Neutrophil (primary cell): ENCODE measurements around the gene GNA14.
"Not testable (repeated sequence)": the region's sequence is repeated elsewhere in the genome, so short reads cannot be mapped to it uniquely, and the experiment has no call there.

Source experiments
- H3K27ac ChIP-seq: fragments of 200-600 bp; sonication (generic); 2 replicates; pipeline ENCODE4 v1.5.1; 2016; ENCODE audit warnings: mild to moderate bottlenecking, moderate library complexity
- H3K27me3 ChIP-seq: fragments of 200-600 bp; sonication (generic); 2 replicates; pipeline ENCODE4 v1.6.0; 2016; ENCODE audit warnings: mild to moderate bottlenecking
- H3K36me3 ChIP-seq: fragments of 200-600 bp; sonication (generic); 2 replicates; pipeline ENCODE4 v1.5.1; 2017
- H3K4me1 ChIP-seq, 2 experiments: fragments of 200-600 bp in 1 of 2; sonication (generic) in 1 of 2; 1 replicate in 1 of 2; 2 replicates in 1 of 2; pipeline versions ENCODE4 v1.5.1 to v1.6.1; 2013 to 2016; ENCODE audit warnings: low read depth in 1 of 2, low read length in 1 of 2, mild to moderate bottlenecking in 1 of 2, moderate library complexity in 1 of 2; ENCODE audit not compliant: control insufficient read depth in 1 of 2, insufficient read depth in 1 of 2
- H3K4me3 ChIP-seq, 2 experiments: fragments of 200-600 bp in 1 of 2; sonication (generic) in 1 of 2; 1 replicate in 1 of 2; 2 replicates in 1 of 2; pipeline ENCODE4 v1.5.1; 2013 to 2016; ENCODE audit warnings: low read depth in 1 of 2, low read length in 1 of 2, mild to moderate bottlenecking in 1 of 2, moderate library complexity in 1 of 2
- H3K9me3 ChIP-seq: fragments of 200-600 bp; sonication (generic); 2 replicates; pipeline ENCODE4 v1.5.1; 2016
- TF ChIP-seq, protein P1 (sequence below): fragments of 200-600 bp; sonication (generic); IDR thresholded peaks from 2 replicates; pipeline ENCODE4 v1.5.1; 2016; ENCODE audit warnings: antibody characterized with exemption

Gene GNA14

DNA sequence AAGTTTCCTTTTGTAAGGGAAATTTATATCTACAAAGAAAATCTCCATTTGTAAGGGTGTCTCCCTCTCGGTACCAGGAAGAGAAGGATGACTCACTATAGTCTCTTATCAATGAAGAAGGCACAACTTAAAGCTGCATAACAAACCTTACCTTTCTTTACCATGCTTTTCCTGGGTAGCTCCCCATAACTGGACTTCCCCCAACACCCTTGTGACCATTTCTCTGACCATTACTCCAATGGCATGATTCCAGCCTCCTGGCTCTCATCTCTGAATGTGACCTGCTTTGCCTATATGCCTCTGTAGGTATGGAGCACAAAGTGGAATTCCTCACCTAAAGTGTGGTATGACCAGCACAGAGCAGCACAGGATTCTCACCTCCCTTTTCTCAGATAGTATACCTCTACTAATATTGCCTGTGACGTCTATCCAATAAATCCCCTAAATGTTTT lies 62.8 kb downstream of the GNA14 start:
- Histone ChIP-seq H3K4me1 (no peaks in the 10 kb centered on the region), H3K9me3 (no peaks in the 10 kb centered on the region), H3K4me3 (no peak overlapping the region), H3K27ac (no peak overlapping the region), H3K27me3 (no peaks in the 10 kb centered on the region), H3K36me3 (no peaks in the 10 kb centered on the region)
- TF ChIP-seq, protein P1, sequence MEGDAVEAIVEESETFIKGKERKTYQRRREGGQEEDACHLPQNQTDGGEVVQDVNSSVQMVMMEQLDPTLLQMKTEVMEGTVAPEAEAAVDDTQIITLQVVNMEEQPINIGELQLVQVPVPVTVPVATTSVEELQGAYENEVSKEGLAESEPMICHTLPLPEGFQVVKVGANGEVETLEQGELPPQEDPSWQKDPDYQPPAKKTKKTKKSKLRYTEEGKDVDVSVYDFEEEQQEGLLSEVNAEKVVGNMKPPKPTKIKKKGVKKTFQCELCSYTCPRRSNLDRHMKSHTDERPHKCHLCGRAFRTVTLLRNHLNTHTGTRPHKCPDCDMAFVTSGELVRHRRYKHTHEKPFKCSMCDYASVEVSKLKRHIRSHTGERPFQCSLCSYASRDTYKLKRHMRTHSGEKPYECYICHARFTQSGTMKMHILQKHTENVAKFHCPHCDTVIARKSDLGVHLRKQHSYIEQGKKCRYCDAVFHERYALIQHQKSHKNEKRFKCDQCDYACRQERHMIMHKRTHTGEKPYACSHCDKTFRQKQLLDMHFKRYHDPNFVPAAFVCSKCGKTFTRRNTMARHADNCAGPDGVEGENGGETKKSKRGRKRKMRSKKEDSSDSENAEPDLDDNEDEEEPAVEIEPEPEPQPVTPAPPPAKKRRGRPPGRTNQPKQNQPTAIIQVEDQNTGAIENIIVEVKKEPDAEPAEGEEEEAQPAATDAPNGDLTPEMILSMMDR = no peak

- not testable (repeated sequence) for H3K4me1 ChIP-seq, H3K4me3 ChIP-seq, H3K9me3 ChIP-seq, H3K27me3 ChIP-seq, H3K27ac ChIP-seq, H3K36me3 ChIP-seq
These were observed 63.2 kb downstream of the GNA14 start for GRCh38 chr9:77584927-77585326.

- Histone ChIP-seq H3K4me1 (no peaks in the 10 kb centered on the region), H3K27me3 (no peaks in the 10 kb centered on the region), H3K4me3 (no peak overlapping the region), H3K36me3 (no peaks in the 10 kb centered on the region), H3K9me3 (no peaks in the 10 kb centered on the region), H3K27ac (no peak overlapping the region)
- TF ChIP-seq, protein P1 = no peak
These were observed 65.1 kb downstream of the GNA14 start for GRCh38 chr9:77582961-77583576.

- Histone ChIP-seq H3K4me1 (no peaks in the 10 kb centered on the region), H3K27ac (no peak overlapping the region), H3K9me3 (no peaks in the 10 kb centered on the region), H3K36me3 (no peaks in the 10 kb centered on the region), H3K27me3 (no peaks in the 10 kb centered on the region), H3K4me3 (no peak overlapping the region)
- TF ChIP-seq, protein P1 = no peak
These were observed 65.6 kb downstream of the GNA14 start for GRCh38 chr9:77582525-77582924.

DNA sequence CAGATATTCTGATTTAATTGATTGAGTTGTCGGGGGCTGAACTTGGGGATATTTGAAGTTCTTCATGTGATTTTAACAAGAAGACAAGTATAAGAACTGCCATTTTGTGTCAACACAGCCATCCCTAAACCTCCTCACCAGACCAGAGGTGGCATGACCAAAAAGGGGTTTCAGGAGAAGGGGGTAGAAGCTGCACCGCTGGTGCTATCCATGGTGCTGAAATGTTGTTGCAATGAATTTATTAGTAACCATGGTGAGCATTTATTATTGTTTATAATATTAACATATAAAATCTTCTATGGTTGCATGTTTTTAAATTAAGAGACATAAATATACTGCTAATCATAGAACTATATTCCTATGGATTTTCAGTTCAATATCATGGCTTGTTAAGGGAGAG lies 72.3 kb downstream of the GNA14 start:
- Histone ChIP-seq H3K36me3 (no peaks in the 10 kb centered on the region), H3K4me1 (no peaks in the 10 kb centered on the region), H3K9me3 (no peaks in the 10 kb centered on the region), H3K27me3 (no peaks in the 10 kb centered on the region), H3K27ac (no peak overlapping the region), H3K4me3 (no peak overlapping the region)
- TF ChIP-seq, protein P1 = no peak

- Histone ChIP-seq H3K4me3 (no peak overlapping the region), H3K36me3 (no peaks in the 10 kb centered on the region), H3K4me1 (no peaks in the 10 kb centered on the region), H3K27ac (no peak overlapping the region), H3K27me3 (peaks cover 5% of the 10 kb centered on the region), H3K9me3 (no peaks in the 10 kb centered on the region)
- TF ChIP-seq, protein P1 = no peak
These were observed 78.8 kb downstream of the GNA14 start for GRCh38 chr9:77569335-77569734.
